SU-DHL-6 (cell line): ENCODE data around the gene NTRK3.

Experiments
- CTCF ChIP-seq: fragments of 200-600 bp; sonication (generic); IDR thresholded peaks from one replicate; pipeline ENCODE4 v1.5.1; 2017; ENCODE audit warnings: antibody characterized with exemption, mild to moderate bottlenecking, low read length, moderate library complexity; ENCODE audit not compliant: insufficient read depth, poor library complexity, severe bottlenecking
- EZH2phosphoT487 ChIP-seq: fragments of 200-600 bp; sonication (generic), shearing (Covaris generic); conservative IDR thresholded peaks from 2 replicates; pipeline ENCODE4 v1.6.1; 2018; ENCODE audit warnings: mild to moderate bottlenecking, antibody characterized with exemption, low read length, moderate library complexity, mixed read lengths

- no peak for TF ChIP-seq CTCF
- no peak for TF ChIP-seq EZH2phosphoT487
Measured at GRCh38 chr15:87942316-87942715, 314.2 kb downstream of the NTRK3 start.
